IMR-90 (cell line): ENCODE results near the gene SLC4A8. TPM values are rescaled to one million over a fixed set of nuclear protein-coding genes. Genes with fewer than 3 reads are reported as not detected.

Source experiments
- ATAC-seq: fragments of 200-7000 bp; cut with Tn5 transposase; 2 replicates; pipeline ENCODE4 v1.9.1; 2020; ENCODE audit warnings: low read depth, mild to moderate bottlenecking, moderate library complexity
- BruUV-seq: library from RNA; stranded (reverse); fragments of 400-500 nt; replicated peaks from 2 replicates; lab custom pipeline; 2021; lab: Mats Ljungman, UMichigan
- CTCF ChIA-PET: fragments of 300-600 bp; formaldehyde crosslinking; extraction: SDS; loops from one replicate; lab custom pipeline; 2021; ENCODE audit warnings: antibody characterized with exemption; lab: Yijun Ruan, JAX
- POLR2A ChIA-PET: fragments of 300-600 bp; sonication (Branson Sonifier 250); formaldehyde crosslinking; loops from one replicate; lab custom pipeline; 2022; ENCODE audit warnings: antibody characterized with exemption; ENCODE audit not compliant: unreplicated experiment; lab: Charles Lee
- DNase-seq: peaks from one replicate; pipeline ENCODE4 v3.0.0; 2013
- H2AFZ ChIP-seq: replicated peaks from 2 replicates; pipeline ENCODE3; 2013; ENCODE audit warnings: low read length, mild to moderate bottlenecking; ENCODE audit not compliant: poor library complexity
- H2AK5ac ChIP-seq: 2 replicates; pipeline ENCODE4 v1.6.1; 2013; ENCODE audit warnings: low read depth, low read length, inconsistent platforms
- H2AK9ac ChIP-seq: replicated peaks from 2 replicates; pipeline ENCODE3; 2013; ENCODE audit warnings: mild to moderate bottlenecking, low read depth, low read length, moderate library complexity; ENCODE audit not compliant: poor library complexity
- H2BK120ac ChIP-seq: 2 replicates; pipeline ENCODE4 v1.6.1; 2013; ENCODE audit warnings: low read depth, low read length, inconsistent platforms
- H2BK15ac ChIP-seq: 3 replicates; pipeline ENCODE4 v1.6.1; 2013; ENCODE audit warnings: low read depth, low read length, inconsistent platforms
- H2BK20ac ChIP-seq: 2 replicates; pipeline ENCODE4 v1.6.1; 2013; ENCODE audit warnings: low read depth, mild to moderate bottlenecking, inconsistent platforms, low read length, moderate library complexity
- H2BK5ac ChIP-seq: 2 replicates; pipeline ENCODE4 v1.6.1; 2013; ENCODE audit warnings: mild to moderate bottlenecking, low read depth, low read length, inconsistent platforms; ENCODE audit not compliant: poor library complexity, severe bottlenecking
- H3K14ac ChIP-seq: replicated peaks from 2 replicates; pipeline ENCODE4 v1.6.1; 2013; ENCODE audit warnings: low read depth, low read length, inconsistent platforms
- H3K18ac ChIP-seq: 2 replicates; pipeline ENCODE4 v1.6.1; 2013; ENCODE audit warnings: low read depth, low read length, control low read depth
- H3K23ac ChIP-seq: 2 replicates; pipeline ENCODE4 v1.6.1; 2013; ENCODE audit warnings: low read depth, low read length, inconsistent platforms
- H3K27ac ChIP-seq: 2 replicates; pipeline ENCODE4 v1.5.1; 2013; ENCODE audit warnings: mild to moderate bottlenecking, control low read depth, low read length; ENCODE audit not compliant: insufficient read depth
- H3K27me3 ChIP-seq: 2 replicates; pipeline ENCODE4 v1.6.1; 2013; ENCODE audit warnings: low read length; ENCODE audit not compliant: control insufficient read depth, insufficient read depth
- H3K36me3 ChIP-seq: 2 replicates; pipeline ENCODE4 v1.6.1; 2013; ENCODE audit warnings: low read length, mixed read lengths; ENCODE audit not compliant: control insufficient read depth, insufficient read depth
- H3K4ac ChIP-seq: 2 replicates; pipeline ENCODE4 v1.6.1; 2013; ENCODE audit warnings: low read depth, low read length, inconsistent platforms
- H3K4me1 ChIP-seq: 2 replicates; pipeline ENCODE4 v1.6.1; 2013; ENCODE audit warnings: low read length, mixed read lengths; ENCODE audit not compliant: control insufficient read depth, insufficient read depth
- H3K4me2 ChIP-seq: 2 replicates; pipeline ENCODE4 v1.6.1; 2013; ENCODE audit warnings: low read depth, mild to moderate bottlenecking, control low read depth, low read length, moderate library complexity
- H3K4me3 ChIP-seq: 2 replicates; pipeline ENCODE4 v1.5.1; 2013; ENCODE audit warnings: low read depth, mild to moderate bottlenecking, control low read depth, low read length, moderate library complexity; ENCODE audit not compliant: insufficient read depth
- H3K56ac ChIP-seq: 2 replicates; pipeline ENCODE4 v1.6.1; 2013; ENCODE audit warnings: low read length, inconsistent platforms; ENCODE audit not compliant: insufficient read depth; ENCODE audit errors: extremely low read depth
- H3K79me1 ChIP-seq, 2 experiments: 2 replicates each; pipeline ENCODE4 v1.6.1; 2013; ENCODE audit warnings: low read length in 2 of 2, inconsistent platforms in 1 of 2, low read depth in 1 of 2
- H3K9ac ChIP-seq: 2 replicates; pipeline ENCODE4 v1.6.1; 2013; ENCODE audit warnings: low read depth, low read length, control low read depth
- H3K9me1 ChIP-seq: 2 replicates; pipeline ENCODE4 v1.6.1; 2013; ENCODE audit warnings: low read length, inconsistent platforms; ENCODE audit not compliant: insufficient read depth
- H3K9me3 ChIP-seq: 2 replicates; pipeline ENCODE4 v1.6.1; 2013; ENCODE audit warnings: low read length; ENCODE audit not compliant: control insufficient read depth, insufficient read depth
- H4K20me1 ChIP-seq: 2 replicates; pipeline ENCODE4 v1.6.1; 2013; ENCODE audit warnings: low read length, inconsistent platforms; ENCODE audit not compliant: insufficient read depth
- H4K5ac ChIP-seq: 2 replicates; pipeline ENCODE4 v1.6.1; 2013; ENCODE audit warnings: mild to moderate bottlenecking, low read depth, low read length, control low read depth
- H4K8ac ChIP-seq, 2 experiments: 2 replicates each; pipeline ENCODE4 v1.6.1; 2013; ENCODE audit warnings: low read depth in 2 of 2, low read length in 2 of 2, control low read depth in 1 of 2, inconsistent platforms in 1 of 2
- H4K91ac ChIP-seq: 2 replicates; pipeline ENCODE4 v1.6.1; 2013; ENCODE audit warnings: low read depth, low read length, inconsistent platforms; ENCODE audit not compliant: insufficient read depth
- BHLHE40 ChIP-seq: fragments of 150-350 bp; IDR thresholded peaks from 2 replicates; pipeline ENCODE4 v1.6.1; 2016; ENCODE audit warnings: mild to moderate bottlenecking, low read depth, low read length
- CTCF ChIP-seq: conservative IDR thresholded peaks from 2 replicates; pipeline ENCODE4 v1.5.1; 2012; ENCODE audit warnings: mild to moderate bottlenecking, low read depth, low read length, improper control_type of control experiment
- FOS ChIP-seq: fragments of 150-350 bp; IDR thresholded peaks from 2 replicates; pipeline ENCODE4 v1.6.1; 2016; ENCODE audit warnings: low read depth, low read length
- MAZ ChIP-seq: IDR thresholded peaks from 2 replicates; pipeline ENCODE4 v1.6.1; 2012; ENCODE audit warnings: low read depth, mild to moderate bottlenecking, low read length, improper control_type of control experiment, moderate library complexity, borderline replicate concordance
- MXI1 ChIP-seq: IDR thresholded peaks from 2 replicates; pipeline ENCODE4 v1.6.1; 2012; ENCODE audit warnings: low read depth, mild to moderate bottlenecking, low read length, moderate library complexity, borderline replicate concordance
- NFE2L2 ChIP-seq: fragments of 150-350 bp; IDR thresholded peaks from 2 replicates; pipeline ENCODE4 v1.6.1; 2016; ENCODE audit warnings: low read depth, mild to moderate bottlenecking, low read length
- POLR2A ChIP-seq: IDR thresholded peaks from 2 replicates; pipeline ENCODE4 v1.6.1; 2012; ENCODE audit warnings: mild to moderate bottlenecking, low read depth, low read length
- RAD21 ChIP-seq: IDR thresholded peaks from 2 replicates; pipeline ENCODE4 v1.6.1; 2012; ENCODE audit warnings: low read length, improper control_type of control experiment
- RCOR1 ChIP-seq: IDR thresholded peaks from 2 replicates; pipeline ENCODE4 v1.6.1; 2012; ENCODE audit warnings: mild to moderate bottlenecking, low read length, improper control_type of control experiment; ENCODE audit not compliant: insufficient replicate concordance
- RFX5 ChIP-seq: IDR thresholded peaks from 2 replicates; pipeline ENCODE4 v1.8.0; 2012; ENCODE audit warnings: low read depth, mild to moderate bottlenecking, low read length, moderate library complexity
- USF2 ChIP-seq: fragments of 150-350 bp; IDR thresholded peaks from 2 replicates; pipeline ENCODE4 v1.6.1; 2017; ENCODE audit warnings: mild to moderate bottlenecking, antibody characterized with exemption, low read length, low read depth
- WGBS, 2 experiments: methylation state at CpG; one replicate each; pipeline versions ENCODE4 v1.1.5 to v1.1.7; 2013; ENCODE audit warnings: missing lambda C conversion rate in 2 of 2; ENCODE audit not compliant: insufficient read length in 1 of 2; ENCODE audit errors: extremely low coverage in 2 of 2; 5-methylcytosine and 5-hydroxymethylcytosine counted together
- dilution Hi-C: fragments of 300-500 bp; cut with HindIII; formaldehyde crosslinking; loops from one replicate; pipeline ENCODE4 v1.14.3; 2018; ENCODE audit warnings: low sequenced_read_pairs; ENCODE audit not compliant: unreplicated experiment
- in situ Hi-C: fragments of 300-500 bp; cut with MboI; formaldehyde crosslinking; loops from 3 replicates; pipeline ENCODE4 v1.14.3; 2019; ENCODE audit warnings: low sequenced_read_pairs, inconsistent platforms, mixed read lengths
- intact Hi-C: fragments of 100-400 bp; cut with micrococcal nuclease; formaldehyde crosslinking; loops from 2 replicates; pipeline ENCODE4 v1.10.0; 2022
- polyA plus RNA-seq, 3 experiments: library from polyadenylated mRNA; depleted of rRNA; stranded (reverse); fragments of >200 nt; gene quantifications; 2 replicates each; pipeline ENCODE4 v1.2.3, GENCODE V29; 2012; ENCODE audit warnings: low replicate concordance in 1 of 3
- total RNA-seq: library from RNA; depleted of rRNA; stranded (reverse); fragments of >200 nt; gene quantifications from 2 replicates; pipeline ENCODE4 v1.2.3, GENCODE V29; 2012

The SLC4A8 gene
- total and polyA plus RNA-seq, 2 of the 4 experiments (the other 2 are of a cell fraction) = 3.1 to 5.2 TPM

- ChIA-PET CTCF (no interaction called here), POLR2A (no interaction called here)
- Histone ChIP-seq H3K14ac (no peak overlapping the region), H3K27me3 (no peaks in the 10 kb centered on the region; the same call in 1 of the 2 replicates), H3K9me1 (no peaks in the 10 kb centered on the region), H4K91ac (no peak overlapping the region), H4K8ac (no peak overlapping the region), H3K4me2 (no peak overlapping the region), H3K9ac (no peak overlapping the region), H3K4me1 (no peaks in the 10 kb centered on the region), H2BK5ac (no peak overlapping the region), H3K4me3 (no peak overlapping the region), H2BK20ac (no peak overlapping the region), H3K18ac (no peak overlapping the region), H3K4ac (no peak overlapping the region), H4K20me1 (no peaks in the 10 kb centered on the region), H2AK9ac (no peak overlapping the region), H2BK15ac (no peak overlapping the region), H4K5ac (no peak overlapping the region), H3K36me3 (no peaks in the 10 kb centered on the region), H2BK120ac (no peak overlapping the region), H3K56ac (no peak overlapping the region), H3K23ac (no peak overlapping the region), H2AFZ (no peak overlapping the region), H2AK5ac (no peak overlapping the region), H3K79me1 (no peaks in the 10 kb centered on the region), H3K27ac (no peak overlapping the region), H3K9me3 (no peaks in the 10 kb centered on the region)
- ATAC-seq = no peak
- BruUV-seq = no TSS peak
- no CpG with 5 or more reads among the region's 4 CpGs for WGBS, 2 experiments
- TF ChIP-seq FOS (no peak), CTCF (no peak), MAZ (no peak), POLR2A (no peak), RCOR1 (no peak), MXI1 (no peak), BHLHE40 (no peak), NFE2L2 (no peak), RFX5 (no peak), USF2 (no peak), RAD21 (no peak)
- intact Hi-C loops (no loop called here), in situ Hi-C loops (no loop called here), dilution Hi-C loops (no loop called here)
- no peak for DNase-seq
These were observed 17.0 kb upstream of the SLC4A8 start for GRCh38 chr12:51407604-51408003.
